Measurements from ENCODE around the gene WFIKKN2.

WFIKKN2 gene

GRCh38 chr17:50865060-50865867 lies 29.9 kb downstream of the WFIKKN2 start:
- Histone ChIP-seq H3K9me3 (no peaks in the 10 kb centered on the region), H3K4me3 (peak overlapping the region; percentile 87 to 93), H3K4me1 (peaks cover 0 to 43% (median 32%) of the 10 kb centered on the region in 4 donors), H3K27ac (peak overlapping the region; percentile 97 to 99), H3K27me3 (no peaks in the 10 kb centered on the region), H3K36me3 (peaks cover 22 to 33% (median 24%) of the 10 kb centered on the region in 3 donors)
- TF ChIP-seq CTCF (IDR thresholded peaks at IDR 0.05) = no peak
- peak; percentile 45 to 85 for DNase-seq
- intact Hi-C loops (cut with DNase I; ENCODE audit: low total_unique reads) = loop anchor here (2.0 kb wide), 1 partner anchor 40 kb away; no protein-coding TSS in a partner anchor

DNA sequence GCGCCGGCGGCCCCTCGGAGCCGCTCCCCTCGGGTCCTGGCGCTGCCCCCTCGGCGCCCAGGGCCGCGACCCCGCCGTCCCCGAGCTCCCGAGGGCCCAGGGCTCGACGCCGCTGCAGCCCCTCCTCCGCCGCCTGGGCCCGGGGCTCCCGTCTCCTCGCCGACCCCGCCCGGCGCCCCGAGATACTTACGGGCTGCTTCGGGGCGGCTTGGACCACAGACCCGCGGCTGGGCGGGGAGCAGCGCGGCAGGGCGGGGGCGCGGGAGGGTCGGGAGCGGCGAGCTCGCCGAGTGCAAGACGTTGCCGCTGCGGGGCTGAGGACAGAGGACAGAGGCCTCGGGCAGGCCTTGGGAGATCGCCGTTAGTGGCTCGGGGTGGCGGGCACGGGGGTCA lies 30.5 kb downstream of the WFIKKN2 start:
- Histone ChIP-seq H3K4me1 (peaks cover 0 to 42% (median 30%) of the 10 kb centered on the region in 4 donors), H3K27me3 (no peaks in the 10 kb centered on the region), H3K27ac (peak overlapping the region; percentile 97 to 99), H3K9me3 (no peaks in the 10 kb centered on the region), H3K4me3 (peak overlapping the region; percentile 87 to 93), H3K36me3 (peaks cover 22 to 27% (median 24%) of the 10 kb centered on the region in 3 donors)
- intact Hi-C loops (cut with DNase I; ENCODE audit: low total_unique reads) = loop anchor here (1.0 to 2.0 kb wide), 2 partner anchors 39 to 84 kb away; no protein-coding TSS in a partner anchor
- no peak for DNase-seq
- TF ChIP-seq CTCF (IDR thresholded peaks at IDR 0.05) = no peak

GRCh38 chr17:50866261-50866949 lies 31.0 kb downstream of the WFIKKN2 start, which contains the start of gene TOB1:
Gene TOB1, minus strand, starts transcription at chr17:50866354. Its CDS starts 2,337 bp downstream, at chr17:50864017.
- TF ChIP-seq CTCF (IDR thresholded peaks at IDR 0.05) = no peak
- peak within 1 kb of the TSS; percentile 99 to 100 for H3K27ac ChIP-seq
- H3K36me3 ChIP-seq = peaks cover 19 to 23% (median 22%) of the 10 kb centered on the region in 3 donors
- no peaks in the 10 kb centered on the region for H3K9me3 ChIP-seq
- intact Hi-C loops (cut with DNase I; ENCODE audit: low total_unique reads) = loop anchor here (1.0 kb wide), 1 partner anchor 84 kb away; no protein-coding TSS in a partner anchor
- peak; percentile 97 to 100 for DNase-seq
- no peaks in the 10 kb centered on the region for H3K27me3 ChIP-seq
- peak within 1 kb of the TSS; percentile 87 to 93 for H3K4me3 ChIP-seq
- peaks cover 0 to 36% (median 25%) of the 10 kb centered on the region in 4 donors for H3K4me1 ChIP-seq

- H3K4me3 ChIP-seq = peak overlapping the region; percentile 87 to 93
- H3K36me3 ChIP-seq = peaks cover 15 to 18% (median 17%) of the 10 kb centered on the region in 3 donors
- intact Hi-C loops (cut with DNase I; ENCODE audit: low total_unique reads) = loop anchor here (1.0 kb wide), 1 partner anchor 83 kb away; no protein-coding TSS in a partner anchor
- DNase-seq = peak in 1 of 2 donors; percentile 62
- no peaks in the 10 kb centered on the region for H3K27me3 ChIP-seq
- H3K9me3 ChIP-seq = no peaks in the 10 kb centered on the region
- TF ChIP-seq CTCF (IDR thresholded peaks at IDR 0.05) = no peak
- peak overlapping the region; percentile 99 to 100 for H3K27ac ChIP-seq
- peaks cover 0 to 32% (median 22%) of the 10 kb centered on the region in 4 donors for H3K4me1 ChIP-seq
Measured at GRCh38 chr17:50866950-50867362, 31.6 kb downstream of the WFIKKN2 start.

GRCh38 chr17:50867363-50868139 lies 32.2 kb downstream of the WFIKKN2 start:
- Histone ChIP-seq H3K27ac (peak overlapping the region; percentile 99 to 100), H3K4me3 (peak overlapping the region; percentile 87 to 93), H3K36me3 (peaks cover 9 to 17% (median 11%) of the 10 kb centered on the region in 3 donors), H3K27me3 (no peaks in the 10 kb centered on the region), H3K9me3 (no peaks in the 10 kb centered on the region), H3K4me1 (peaks cover 0 to 32% (median 23%) of the 10 kb centered on the region in 4 donors)
- peak; percentile 97 to 98 for DNase-seq
- TF ChIP-seq CTCF (IDR thresholded peaks at IDR 0.05) = no peak
- intact Hi-C loops (cut with DNase I; ENCODE audit: low total_unique reads) = no loop called here
